Naive B cell (primary cell): ENCODE results near the gene EEPD1. TPM values are rescaled to one million over a fixed set of nuclear protein-coding genes. Genes with fewer than 3 reads are reported as not detected.
"Not testable (repeated sequence)": the region's sequence is repeated elsewhere in the genome, so short reads cannot be mapped to it uniquely, and the experiment has no call there.

ENCODE experiments used
- ATAC-seq, 2 donors: fragments of 150-1000 bp; cut with Tn5 transposase; 2 replicates each; pipeline ENCODE4 v1.10.0; 2021; ENCODE audit warnings: low read depth in 2 of 2, mild to moderate bottlenecking in 2 of 2, moderate library complexity in 2 of 2
- DNase-seq: peaks from one replicate; pipeline ENCODE4 v3.0.0; 2022
- H3K27ac Mint-ChIP-seq, 6 donors: one replicate each; pipeline ENCODE4 v1.8.0; 2020 to 2022; ENCODE audit warnings: mild to moderate bottlenecking in 6 of 6, mixed read lengths in 6 of 6, moderate library complexity in 5 of 6, inconsistent platforms in 2 of 6
- H3K27me3 Mint-ChIP-seq, 3 donors: one replicate each; pipeline ENCODE4 v1.8.0; 2021 to 2022; ENCODE audit warnings: mixed read lengths in 3 of 3, mild to moderate bottlenecking in 1 of 3
- H3K36me3 Mint-ChIP-seq, 2 donors: one replicate each; pipeline ENCODE4 v1.8.0; 2020 to 2022; ENCODE audit warnings: mixed read lengths in 2 of 2, inconsistent platforms in 1 of 2, mild to moderate bottlenecking in 1 of 2
- H3K4me1 Mint-ChIP-seq, 3 donors: one replicate each; pipeline ENCODE4 v1.8.0; 2020 to 2022; ENCODE audit warnings: mixed read lengths in 3 of 3, inconsistent platforms in 1 of 3, mild to moderate bottlenecking in 1 of 3, moderate library complexity in 1 of 3
- H3K4me3 Mint-ChIP-seq, 8 donors: one replicate each; pipeline ENCODE4 v1.8.0; 2020 to 2022; ENCODE audit warnings: mild to moderate bottlenecking in 8 of 8, mixed read lengths in 8 of 8, moderate library complexity in 8 of 8, inconsistent platforms in 2 of 8
- H3K9me3 Mint-ChIP-seq, 7 donors: one replicate each; pipeline ENCODE4 v1.8.0; 2020 to 2022; ENCODE audit warnings: mixed read lengths in 7 of 7, mild to moderate bottlenecking in 5 of 7, inconsistent platforms in 2 of 7, moderate library complexity in 1 of 7
- polyA plus RNA-seq, 6 donors: library from polyadenylated mRNA; unstranded; fragments of 300-500 nt; fragmentation: Illumina TruSeq; gene quantifications; one replicate each; pipeline ENCODE4 v1.2.3, GENCODE V29; 2021; ENCODE audit warnings: low read depth in 6 of 6

The EEPD1 gene
- under 1 TPM in 3 of 6 donors, not detected in 3; 0.18 to 0.25 (median 0.20) TPM for polyA plus RNA-seq

DNA sequence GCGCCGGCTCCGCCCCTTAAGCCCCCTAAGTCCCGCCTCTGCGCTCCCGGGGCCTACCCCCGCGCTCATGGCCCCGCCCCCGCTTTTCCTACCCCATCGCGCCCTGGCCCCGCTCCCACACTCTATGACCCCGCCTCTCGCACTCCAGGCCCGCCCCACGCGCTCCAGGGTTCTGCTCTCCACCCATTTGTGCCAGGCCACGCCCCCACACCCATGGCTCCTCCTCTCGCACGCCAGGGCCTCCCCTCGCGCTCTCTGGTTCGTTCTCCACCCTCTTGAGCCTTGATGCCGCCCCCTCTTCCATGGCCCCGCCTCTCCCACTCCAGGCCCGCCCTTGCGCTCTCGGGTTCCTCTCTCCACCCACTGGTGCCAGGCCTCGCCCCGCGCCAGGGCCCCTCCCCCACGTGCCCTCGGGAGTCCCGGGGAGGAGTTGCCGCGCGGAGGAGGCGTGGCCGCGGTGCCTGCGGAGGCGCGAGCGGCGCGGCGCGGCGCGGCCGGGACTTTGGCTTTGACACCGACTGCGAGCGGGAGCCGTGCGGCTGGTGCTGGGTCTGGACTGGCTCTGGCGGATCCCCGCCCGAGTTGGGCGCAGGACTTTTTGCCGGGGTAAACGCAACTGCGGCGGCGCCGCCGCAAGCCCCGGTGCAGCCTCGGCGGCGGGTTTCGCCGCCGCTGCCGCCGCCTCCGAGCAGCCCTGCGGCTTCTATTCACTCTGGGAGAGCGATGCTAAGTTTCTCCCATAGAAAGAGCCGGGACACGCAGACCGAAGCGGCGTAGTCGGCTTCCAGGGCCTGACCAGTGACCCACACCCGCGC, at the start of gene EEPD1:
EEPD1 (plus strand) TSS at position 499 of the 815 bp plus-strand sequence. CDS start 1,071 bp downstream, outside the sequence.
- no peaks in the 10 kb centered on the region for H3K36me3 Mint-ChIP-seq
- ATAC-seq: peak; percentile 92 to 93

GRCh38 chr7:36103837-36104561, 49.1 kb upstream of the EEPD1 start:
- no peaks in the 10 kb centered on the region for H3K36me3 Mint-ChIP-seq
- H3K27me3 Mint-ChIP-seq: peaks cover 0 to 7% (median 5%) of the 10 kb centered on the region in 3 donors
- H3K9me3 Mint-ChIP-seq: peaks cover 6 to 19% (median 10%) of the 10 kb centered on the region in 7 donors
- H3K4me3 Mint-ChIP-seq: no peak overlapping the region
- ATAC-seq (no peak), DNase-seq (no peak)
- H3K4me1 Mint-ChIP-seq: no peaks in the 10 kb centered on the region
- H3K27ac Mint-ChIP-seq: no peak overlapping the region

More for the DNA sequence above, at the start of gene EEPD1:
- Mint-ChIP-seq H3K4me1 (peaks cover 9 to 19% (median 10%) of the 10 kb centered on the region in 3 donors), H3K27ac (peak within 1 kb of the TSS; percentile 5 to 90 (median 70)), H3K27me3 (peaks cover 14 to 23% (median 18%) of the 10 kb centered on the region in 3 donors), H3K4me3 (peak within 1 kb of the TSS; percentile 65 to 92 (median 86)), H3K9me3 (no peaks in the 10 kb centered on the region)
- DNase-seq: peak; percentile 100

- not testable (repeated sequence) for H3K36me3 Mint-ChIP-seq, H3K27me3 Mint-ChIP-seq, H3K27ac Mint-ChIP-seq, H3K9me3 Mint-ChIP-seq, H3K4me1 Mint-ChIP-seq, ATAC-seq, H3K4me3 Mint-ChIP-seq, DNase-seq
These were observed 45.8 kb upstream of the EEPD1 start for GRCh38 chr7:36106972-36107908.

DNA sequence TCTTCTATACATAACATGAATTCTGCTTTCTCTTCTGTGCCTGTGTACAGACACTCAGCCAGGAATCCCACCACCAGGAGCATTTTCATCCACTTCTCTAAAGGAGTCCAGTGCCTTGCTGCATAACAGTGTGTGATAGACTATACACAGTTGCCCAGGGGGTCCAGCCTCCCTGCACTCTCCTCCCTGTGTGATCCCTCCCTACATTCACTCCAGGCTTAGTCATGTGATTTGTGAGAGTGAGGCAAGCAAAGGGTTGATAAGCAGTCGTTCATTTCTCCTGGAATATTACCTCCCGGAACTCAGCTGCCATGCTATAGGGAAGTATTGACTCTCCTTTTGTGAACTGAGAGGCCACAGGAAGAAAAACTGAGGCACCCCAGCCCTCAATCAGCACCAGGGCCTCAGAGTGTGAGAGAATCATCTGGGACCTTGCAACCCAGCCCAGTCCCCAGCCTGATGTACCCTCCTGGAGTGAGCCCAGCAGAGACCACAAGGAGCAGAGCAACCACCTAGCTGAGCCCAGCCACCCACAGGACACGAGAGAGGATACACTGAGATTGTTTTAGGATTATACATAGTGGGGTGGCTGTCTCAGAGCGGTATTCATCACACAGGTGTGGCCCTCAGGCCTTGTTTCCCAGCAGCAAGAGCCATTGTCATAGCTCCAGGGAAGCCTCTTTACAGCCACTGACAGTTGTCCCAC, 45.0 kb upstream of the EEPD1 start:
- no peaks in the 10 kb centered on the region for H3K36me3 Mint-ChIP-seq
- H3K9me3 Mint-ChIP-seq: peaks cover 0 to 1% (median 0%) of the 10 kb centered on the region in 7 donors
- H3K4me3 Mint-ChIP-seq: no peak overlapping the region
- H3K27me3 Mint-ChIP-seq: peaks cover 0 to 9% (median 8%) of the 10 kb centered on the region in 3 donors
- no peak for DNase-seq
- no peak for ATAC-seq
- H3K27ac Mint-ChIP-seq: no peak overlapping the region
- H3K4me1 Mint-ChIP-seq: no peaks in the 10 kb centered on the region

GRCh38 chr7:36109013-36109627, 43.9 kb upstream of the EEPD1 start:
- Mint-ChIP-seq H3K4me1 (no peaks in the 10 kb centered on the region), H3K9me3 (peaks cover 0 to 1% (median 0%) of the 10 kb centered on the region in 7 donors), H3K27me3 (peaks cover 0 to 9% (median 8%) of the 10 kb centered on the region in 3 donors), H3K27ac (no peak overlapping the region), H3K4me3 (no peak overlapping the region), H3K36me3 (no peaks in the 10 kb centered on the region)
- DNase-seq (no peak), ATAC-seq (no peak)

- no peak overlapping the region for H3K4me3 Mint-ChIP-seq
- no peaks in the 10 kb centered on the region for H3K36me3 Mint-ChIP-seq
- DNase-seq (no peak), ATAC-seq (no peak)
- no peak overlapping the region for H3K27ac Mint-ChIP-seq
- peaks cover 0 to 1% (median 0%) of the 10 kb centered on the region in 7 donors for H3K9me3 Mint-ChIP-seq
- H3K4me1 Mint-ChIP-seq: no peaks in the 10 kb centered on the region
- peaks cover 0 to 9% (median 8%) of the 10 kb centered on the region in 3 donors for H3K27me3 Mint-ChIP-seq
These were observed 42.5 kb upstream of the EEPD1 start for GRCh38 chr7:36110584-36110983.

DNA sequence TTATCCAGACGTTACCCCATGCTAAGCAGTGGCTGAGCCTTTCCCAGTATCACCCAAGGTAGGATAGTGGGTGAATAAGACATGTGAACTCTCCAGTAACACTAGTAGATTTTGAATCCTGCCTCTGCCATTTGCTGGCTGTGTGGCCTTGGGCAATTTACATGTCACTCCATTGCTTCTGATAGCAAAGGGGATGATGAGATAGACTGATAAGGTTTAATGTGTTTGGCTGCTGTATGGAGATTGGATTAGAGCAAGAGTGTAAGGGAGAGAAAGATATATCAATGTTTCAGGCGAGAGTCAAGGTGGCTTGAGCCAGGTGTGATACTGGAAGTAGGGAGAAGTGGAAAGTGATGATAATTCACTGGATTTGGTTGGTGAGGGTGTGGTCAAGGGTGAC, 40.1 kb upstream of the EEPD1 start:
- no peak overlapping the region for H3K27ac Mint-ChIP-seq
- H3K27me3 Mint-ChIP-seq: peaks cover 5 to 26% (median 9%) of the 10 kb centered on the region in 3 donors

DNA sequence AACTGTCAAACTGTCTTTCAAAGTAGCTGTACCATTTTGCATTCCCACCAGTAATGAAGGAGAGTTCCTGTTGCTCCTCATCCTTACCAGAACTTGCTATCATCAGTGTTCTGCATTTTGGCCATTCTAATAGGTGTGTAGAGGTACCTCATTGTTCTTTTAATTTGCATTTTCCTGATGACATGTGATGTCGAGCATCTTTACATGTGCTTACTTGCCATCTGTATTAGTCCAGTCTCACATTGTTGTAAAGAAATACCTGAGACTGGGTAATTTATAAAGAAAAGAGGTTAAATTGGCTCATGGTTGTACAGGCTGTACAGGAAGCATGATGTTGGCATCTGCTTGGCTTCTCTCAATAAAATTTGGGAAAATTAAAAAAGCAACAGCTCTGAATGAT, 38.7 kb upstream of the EEPD1 start:
- H3K9me3 Mint-ChIP-seq: no peaks in the 10 kb centered on the region

More for the DNA sequence above, 40.1 kb upstream of the EEPD1 start:
- Mint-ChIP-seq H3K4me3 (no peak overlapping the region), H3K4me1 (no peaks in the 10 kb centered on the region), H3K36me3 (no peaks in the 10 kb centered on the region), H3K9me3 (peaks cover 0 to 1% (median 0%) of the 10 kb centered on the region in 7 donors)
- DNase-seq: no peak
- ATAC-seq: no peak

DNA sequence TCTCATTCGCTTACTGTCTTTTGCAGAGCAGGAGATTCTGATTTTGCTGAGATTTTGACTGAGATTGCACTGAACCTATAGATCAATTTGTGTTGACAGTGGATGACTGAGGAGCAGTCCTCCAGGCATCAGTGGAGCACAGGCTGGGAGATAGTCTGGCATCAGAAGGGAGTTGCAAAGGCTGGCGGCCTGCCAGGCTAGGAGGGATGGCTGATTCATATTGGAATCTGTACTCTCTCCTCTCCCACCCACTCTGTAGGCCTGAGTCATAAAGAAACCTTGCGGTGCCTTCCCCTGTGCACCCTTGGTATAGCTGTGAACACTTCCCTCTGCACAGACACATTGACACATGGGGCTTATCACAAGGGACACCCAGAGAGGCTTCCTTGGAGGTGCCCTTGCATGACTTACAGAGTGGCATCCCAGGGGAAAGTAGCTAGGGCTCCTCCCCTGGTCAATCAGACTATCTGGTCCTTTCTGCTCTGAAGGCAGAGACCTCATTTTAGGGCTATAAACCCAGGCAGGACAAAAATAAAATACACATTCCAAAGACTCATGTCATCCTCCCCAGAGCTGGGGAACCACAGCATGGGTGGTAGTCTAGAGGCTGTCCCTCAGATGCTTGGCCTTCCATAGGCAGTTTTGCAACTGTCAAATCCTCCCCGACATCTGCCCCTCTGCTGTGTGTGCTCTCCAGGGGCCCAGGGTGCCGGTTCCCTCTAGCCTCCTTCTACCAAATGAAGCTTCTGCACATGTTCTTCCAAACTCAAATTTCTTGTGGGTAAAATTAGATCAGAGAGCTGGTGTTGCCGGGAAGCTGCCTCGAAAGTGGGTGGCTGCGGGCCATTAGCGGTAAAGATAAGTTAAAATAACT, 37.4 kb upstream of the EEPD1 start:
- H3K27me3 Mint-ChIP-seq: peaks cover 11 to 33% (median 11%) of the 10 kb centered on the region in 3 donors
- H3K27ac Mint-ChIP-seq: no peak overlapping the region

More for the DNA sequence above, 38.7 kb upstream of the EEPD1 start:
- H3K4me3 Mint-ChIP-seq: no peak overlapping the region
- H3K36me3 Mint-ChIP-seq: no peaks in the 10 kb centered on the region
- no peak for DNase-seq
- H3K27ac Mint-ChIP-seq: no peak overlapping the region
- no peaks in the 10 kb centered on the region for H3K4me1 Mint-ChIP-seq
- peaks cover 9 to 33% (median 10%) of the 10 kb centered on the region in 3 donors for H3K27me3 Mint-ChIP-seq
- no peak for ATAC-seq

DNA sequence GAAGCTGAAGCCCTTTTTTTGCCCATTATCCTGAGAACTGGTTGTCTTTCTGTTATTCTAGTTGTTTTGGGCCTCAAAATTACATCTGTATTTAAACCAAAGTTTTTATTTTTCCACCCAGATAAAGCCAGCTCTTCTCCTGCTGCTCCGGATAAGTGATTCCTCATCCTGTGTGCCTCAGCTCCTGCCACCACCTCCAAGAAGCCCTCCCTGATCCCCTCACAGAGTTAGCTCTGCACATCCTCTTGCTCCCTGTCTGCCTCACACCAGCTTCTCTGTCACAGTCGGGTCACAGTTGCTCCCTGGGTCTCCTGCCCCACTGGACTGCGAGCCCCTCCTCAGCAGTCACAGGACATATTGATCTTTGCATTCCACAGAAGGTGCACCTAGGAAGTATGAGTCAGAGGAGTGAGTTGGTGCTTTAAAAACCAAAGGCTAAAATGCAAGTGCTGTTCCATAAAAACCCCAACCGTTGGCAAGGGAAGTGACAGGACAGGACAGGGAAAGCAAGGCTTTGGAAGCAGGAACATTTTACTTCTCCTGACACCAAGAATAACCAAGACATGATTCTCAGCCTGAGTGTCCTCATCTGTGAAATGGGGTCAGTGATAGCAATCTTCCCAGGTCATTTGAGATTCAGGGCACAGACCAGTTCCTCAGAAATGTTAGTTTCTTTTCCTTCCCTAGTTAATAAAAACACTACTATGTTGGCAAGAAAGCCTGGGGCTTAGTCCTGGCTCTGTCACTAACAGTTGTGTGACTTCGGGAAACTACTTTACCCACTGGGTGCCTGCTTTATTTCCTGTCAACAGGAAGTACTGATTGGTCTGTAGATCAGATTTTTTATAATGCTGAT, 36.5 kb upstream of the EEPD1 start:
- Mint-ChIP-seq H3K4me3 (no peak overlapping the region), H3K4me1 (no peaks in the 10 kb centered on the region), H3K27me3 (peaks cover 11 to 33% (median 11%) of the 10 kb centered on the region in 3 donors), H3K9me3 (peaks cover 0 to 5% (median 3%) of the 10 kb centered on the region in 7 donors), H3K27ac (peak overlapping the region in 1 of 6 donors; percentile 75), H3K36me3 (peaks cover 0 to 7% of the 10 kb centered on the region in 2 donors)
- DNase-seq (no peak), ATAC-seq (no peak)

More for the DNA sequence above, 37.4 kb upstream of the EEPD1 start:
- DNase-seq (no peak), ATAC-seq (no peak)
- Mint-ChIP-seq H3K4me3 (no peak overlapping the region), H3K36me3 (no peaks in the 10 kb centered on the region), H3K4me1 (no peaks in the 10 kb centered on the region), H3K9me3 (peaks cover 0 to 1% (median 0%) of the 10 kb centered on the region in 7 donors)
